OCI-LY7 (cell line): ENCODE data around the gene SENP6. TPM values are rescaled to one million over a fixed set of nuclear protein-coding genes. Genes with fewer than 3 reads are reported as not detected.

Experiments
- BruUV-seq: library from RNA; stranded (reverse); fragments of 400-500 nt; replicated peaks from 2 replicates; lab custom pipeline; 2021; lab: Mats Ljungman, UMichigan
- CTCF ChIA-PET: fragments of 300-600 bp; sonication (Branson Sonifier 250); formaldehyde crosslinking; loops from one replicate; lab custom pipeline; 2022; ENCODE audit warnings: antibody characterized with exemption; ENCODE audit not compliant: unreplicated experiment; lab: Charles Lee
- POLR2A ChIA-PET: fragments of 300-600 bp; sonication (Branson Sonifier 250); formaldehyde crosslinking; loops from one replicate; lab custom pipeline; 2022; ENCODE audit warnings: antibody characterized with exemption; lab: Charles Lee
- DNase-seq: peaks from one replicate; pipeline ENCODE4 v3.0.0-alpha.2; 2015; ENCODE audit warnings: low spot score
- H2AFZ ChIP-seq: fragments of 200-600 bp; sonication (generic), shearing (Covaris generic); 2 replicates; pipeline ENCODE4 v1.6.1; 2014; ENCODE audit warnings: mild to moderate bottlenecking, antibody characterized with exemption, low read length, moderate library complexity
- H3K27ac ChIP-seq: fragments of 200-600 bp; sonication (generic); 2 replicates; pipeline ENCODE4 v1.5.1; 2014; ENCODE audit warnings: mixed run types, low read depth, mild to moderate bottlenecking, moderate library complexity, low read length, inconsistent platforms; ENCODE audit not compliant: poor library complexity, severe bottlenecking
- H3K36me3 ChIP-seq: fragments of 200-600 bp; sonication (generic); 2 replicates; pipeline ENCODE4 v1.6.1; 2014; ENCODE audit warnings: mild to moderate bottlenecking, antibody characterized with exemption, low read length, moderate library complexity, mixed read lengths; ENCODE audit not compliant: insufficient read depth
- H3K4me1 ChIP-seq: fragments of 200-600 bp; sonication (generic); 2 replicates; pipeline ENCODE4 v1.5.1; 2014; ENCODE audit warnings: mild to moderate bottlenecking, low read length; ENCODE audit not compliant: insufficient read depth, poor library complexity, severe bottlenecking
- H3K4me2 ChIP-seq: fragments of 200-600 bp; sonication (generic); 2 replicates; pipeline ENCODE4 v1.6.1; 2014; ENCODE audit warnings: mild to moderate bottlenecking, low read length
- H3K4me3 ChIP-seq: fragments of 200-600 bp; sonication (generic); 2 replicates; pipeline ENCODE4 v1.5.1; 2014; ENCODE audit warnings: mild to moderate bottlenecking, low read depth, low read length; ENCODE audit not compliant: poor library complexity, severe bottlenecking
- H3K79me2 ChIP-seq: fragments of 200-600 bp; sonication (generic); 2 replicates; pipeline ENCODE4 v1.6.1; 2016; ENCODE audit warnings: low read depth, mild to moderate bottlenecking, low read length, moderate library complexity, mixed read lengths; ENCODE audit not compliant: insufficient read depth
- H3K9me2 ChIP-seq: fragments of 200-600 bp; sonication (generic); 2 replicates; pipeline ENCODE4 v1.6.1; 2016; ENCODE audit warnings: mild to moderate bottlenecking, low read length, mixed read lengths; ENCODE audit not compliant: insufficient read depth
- H3K9me3 ChIP-seq: fragments of 200-600 bp; sonication (generic); 2 replicates; pipeline ENCODE4 v1.6.1; 2014; ENCODE audit warnings: mild to moderate bottlenecking, mixed run types, low read length, mixed read lengths
- H4K20me1 ChIP-seq: fragments of 200-600 bp; sonication (generic); 2 replicates; pipeline ENCODE4 v1.6.1; 2014; ENCODE audit warnings: mild to moderate bottlenecking, antibody characterized with exemption, low read length, moderate library complexity, mixed read lengths; ENCODE audit not compliant: insufficient read depth
- CTCF ChIP-seq: fragments of 200-600 bp; sonication (generic); conservative IDR thresholded peaks from 2 replicates; pipeline ENCODE4 v1.5.1; 2014; ENCODE audit warnings: mild to moderate bottlenecking, antibody characterized with exemption, low read length, moderate library complexity, mixed read lengths
- EZH2phosphoT487 ChIP-seq: fragments of 200-600 bp; sonication (generic); IDR thresholded peaks from 2 replicates; pipeline ENCODE4 v1.6.1; 2018; ENCODE audit warnings: low read depth, borderline replicate concordance, mild to moderate bottlenecking, mixed run types, antibody characterized with exemption, low read length, moderate library complexity, mixed read lengths
- intact Hi-C: fragments of 100-400 bp; cut with micrococcal nuclease; formaldehyde crosslinking; loops from one replicate; pipeline ENCODE4 v1.10.0; 2022; ENCODE audit not compliant: unreplicated experiment
- total RNA-seq, 2 experiments: library from RNA; depleted of rRNA in 1 of 2; stranded (reverse); fragments of >200 nt in 1 of 2; shearing (Covaris generic) in 1 of 2; gene quantifications; 2 replicates each; pipeline ENCODE4 v1.2.3, GENCODE V29; 2014 to 2022

The SENP6 gene
- total RNA-seq, 2 experiments from 2014 or later = 61.1 to 85.4 TPM

GRCh38 chr6:75621846-75622245 lies 20.2 kb downstream of the SENP6 start:
- intact Hi-C loops = no loop called here
- POLR2A ChIA-PET = interaction anchor here (0.7 to 2.3 kb wide), 5 partner anchors 9 to 1658 kb away, joined by 3 to 11 read pairs (median 5); no protein-coding TSS in a partner anchor
- CTCF ChIA-PET = no interaction called here

GRCh38 chr6:75623491-75623890 lies 21.8 kb downstream of the SENP6 start:
- Histone ChIP-seq H3K4me3 (no peak overlapping the region), H3K36me3 (peaks cover 75% of the 10 kb centered on the region), H3K9me2 (no peaks in the 10 kb centered on the region), H3K79me2 (peaks cover 83% of the 10 kb centered on the region), H3K4me2 (no peak overlapping the region), H4K20me1 (no peaks in the 10 kb centered on the region), H2AFZ (no peak overlapping the region), H3K9me3 (peaks cover 4% of the 10 kb centered on the region; the same call in 1 of the 2 replicates), H3K27ac (no peak overlapping the region), H3K4me1 (no peaks in the 10 kb centered on the region)
- ChIA-PET POLR2A (interaction anchor here (0.8 to 1.4 kb wide), 2 partner anchors 9 to 11 kb away, joined by 3 read pairs; no protein-coding TSS in a partner anchor), CTCF (no interaction called here)
- DNase-seq = no peak
- no TSS peak for BruUV-seq
- TF ChIP-seq CTCF = no peak
- no peak for TF ChIP-seq EZH2phosphoT487
- intact Hi-C loops = no loop called here

More at GRCh38 chr6:75621846-75622245, 20.2 kb downstream of the SENP6 start:
- Histone ChIP-seq H3K79me2 (peaks cover 91% of the 10 kb centered on the region), H3K9me2 (no peaks in the 10 kb centered on the region), H3K4me1 (no peaks in the 10 kb centered on the region), H3K36me3 (peaks cover 64% of the 10 kb centered on the region), H3K27ac (no peak overlapping the region), H3K4me3 (no peak overlapping the region), H4K20me1 (no peaks in the 10 kb centered on the region), H3K9me3 (peaks cover 4% of the 10 kb centered on the region; the same call in 1 of the 2 replicates), H2AFZ (no peak overlapping the region), H3K4me2 (no peak overlapping the region)
- TF ChIP-seq EZH2phosphoT487 = no peak
- DNase-seq = no peak
- BruUV-seq = TSS peak; percentile 37

- Histone ChIP-seq H2AFZ (no peak overlapping the region), H3K27ac (no peak overlapping the region), H3K9me2 (no peaks in the 10 kb centered on the region), H3K4me3 (no peak overlapping the region), H4K20me1 (no peaks in the 10 kb centered on the region), H3K79me2 (peaks cover 81% of the 10 kb centered on the region), H3K4me1 (no peaks in the 10 kb centered on the region), H3K4me2 (no peak overlapping the region), H3K36me3 (peaks cover 81% of the 10 kb centered on the region), H3K9me3 (no peaks in the 10 kb centered on the region)
- intact Hi-C loops = no loop called here
- TF ChIP-seq CTCF = no peak
- ChIA-PET CTCF (no interaction called here), POLR2A (no interaction called here)
- BruUV-seq = no TSS peak
- no peak for DNase-seq
Observed at GRCh38 chr6:75624335-75624734, 22.7 kb downstream of the SENP6 start.
